Skeletal muscle tissue (tissue), 4 donors: ENCODE results near the gene BPIFB2. TPM values are rescaled to one million over a fixed set of nuclear protein-coding genes. Genes with fewer than 3 reads are reported as not detected.
"Not testable (repeated sequence)": the region's sequence is repeated elsewhere in the genome, so short reads cannot be mapped to it uniquely, and the experiment has no call there.

Experiments
- H3K27ac ChIP-seq: one replicate; pipeline ENCODE4 v1.7.0; 2013; ENCODE audit warnings: mild to moderate bottlenecking, low read depth, low read length, inconsistent platforms
- H3K27me3 ChIP-seq, 3 donors: one replicate each; pipeline ENCODE4 v1.7.0; 2013; ENCODE audit warnings: low read length in 3 of 3; ENCODE audit not compliant: control insufficient read depth in 3 of 3, insufficient read depth in 3 of 3
- H3K36me3 ChIP-seq, 3 donors: one replicate each; pipeline ENCODE4 v1.7.0; 2013; ENCODE audit warnings: low read length in 3 of 3; ENCODE audit not compliant: control insufficient read depth in 3 of 3, insufficient read depth in 3 of 3
- H3K4me1 ChIP-seq, 3 donors: one replicate each; pipeline ENCODE4 v1.7.0; 2013; ENCODE audit warnings: low read length in 3 of 3, mild to moderate bottlenecking in 3 of 3; ENCODE audit not compliant: control insufficient read depth in 3 of 3, insufficient read depth in 3 of 3
- H3K4me3 ChIP-seq, 3 donors: one replicate each; pipeline ENCODE4 v1.7.0; 2013; ENCODE audit warnings: low read length in 3 of 3
- H3K9ac ChIP-seq, 3 donors: one replicate each; pipeline ENCODE4 v1.7.0; 2013; ENCODE audit warnings: low read length in 3 of 3, mild to moderate bottlenecking in 3 of 3, moderate library complexity in 2 of 3, low read depth in 1 of 3
- H3K9me3 ChIP-seq, 3 donors: one replicate each; pipeline ENCODE4 v1.7.0; 2013; ENCODE audit warnings: low read length in 3 of 3; ENCODE audit not compliant: control insufficient read depth in 3 of 3
- total RNA-seq: library from RNA; depleted of rRNA; stranded (reverse); fragments of >200 nt; gene quantifications from one replicate; pipeline ENCODE4 v1.2.3, GENCODE V29; 2014
- donor health status: Osteomylitis.

The BPIFB2 gene
- total RNA-seq, 1 donor from 2014 or later, result not detected

DNA sequence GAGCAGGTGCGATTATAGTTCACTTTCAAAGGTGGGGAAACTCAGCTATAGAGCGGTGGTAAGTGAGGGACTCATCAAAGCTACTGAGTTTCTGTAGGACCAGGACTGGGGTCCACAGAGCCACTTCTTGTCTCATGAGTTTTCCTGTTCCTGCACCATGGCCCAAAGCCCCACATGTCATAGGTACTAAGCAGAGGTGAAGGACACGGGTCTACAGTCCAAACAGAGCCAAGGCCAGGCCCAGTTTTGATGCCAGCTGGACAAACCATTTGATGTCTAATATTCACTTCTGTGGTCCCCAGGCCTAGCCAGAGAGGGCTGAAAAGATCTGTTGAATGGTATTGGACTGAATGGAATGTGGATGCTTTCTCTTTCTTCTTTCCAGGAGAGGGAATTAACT lies 34.9 kb downstream of the BPIFB2 start:
- H3K4me3 ChIP-seq, result no peak overlapping the region

DNA sequence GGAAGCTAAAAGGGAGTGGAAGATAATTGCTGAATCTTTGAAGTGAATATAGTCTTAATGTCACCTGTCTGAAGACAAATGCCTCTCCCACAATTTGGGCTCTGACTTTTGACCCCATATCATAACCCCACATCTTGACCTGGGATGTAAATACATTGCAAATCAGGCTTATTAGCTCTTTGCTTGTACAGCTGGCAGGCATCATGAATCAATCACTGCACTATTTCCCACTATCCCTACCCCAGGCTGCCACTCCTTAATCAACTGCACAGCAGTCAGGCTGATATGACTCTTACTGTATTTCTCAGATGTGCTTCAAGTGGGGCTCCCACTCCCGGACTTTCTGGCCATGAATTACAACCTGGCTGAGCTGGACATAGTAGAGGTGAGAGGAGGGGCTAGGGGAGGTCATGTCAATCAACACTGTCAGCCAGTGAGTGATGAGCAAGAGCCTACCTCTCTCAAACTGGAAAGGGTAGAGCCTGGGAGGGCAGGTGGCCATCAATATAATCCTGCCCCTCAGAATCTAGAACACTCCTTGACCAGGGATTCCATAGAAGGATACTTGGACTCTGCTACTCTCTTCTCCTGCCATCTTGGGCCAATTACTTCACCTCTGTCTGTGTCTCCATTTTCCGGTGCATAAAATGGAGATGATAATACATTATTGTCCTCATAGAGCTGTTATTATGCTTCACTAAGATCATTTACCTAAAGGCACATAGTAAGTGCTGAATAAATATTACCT lies 35.7 kb downstream of the BPIFB2 start:
- Histone ChIP-seq H3K27me3 (peaks cover 0 to 14% (median 13%) of the 10 kb centered on the region in 3 donors), H3K4me1 (no peaks in the 10 kb centered on the region), H3K9me3 (peaks cover 0 to 7% (median 4%) of the 10 kb centered on the region in 3 donors), H3K9ac (no peak overlapping the region), H3K4me3 (no peak overlapping the region), H3K27ac (no peak overlapping the region), H3K36me3 (no peaks in the 10 kb centered on the region)

More for the DNA sequence above, 34.9 kb downstream of the BPIFB2 start:
- H3K9ac ChIP-seq, result no peak overlapping the region
- peaks cover 0 to 7% (median 4%) of the 10 kb centered on the region in 3 donors for H3K9me3 ChIP-seq
- no peak overlapping the region for H3K27ac ChIP-seq
- no peaks in the 10 kb centered on the region for H3K4me1 ChIP-seq
- H3K36me3 ChIP-seq, result no peaks in the 10 kb centered on the region
- H3K27me3 ChIP-seq, result peaks cover 0 to 14% (median 14%) of the 10 kb centered on the region in 3 donors

GRCh38 chr20:33043731-33044181 lies 36.3 kb downstream of the BPIFB2 start:
- Histone ChIP-seq H3K9me3 (peaks cover 0 to 7% (median 4%) of the 10 kb centered on the region in 3 donors), H3K4me1 (no peaks in the 10 kb centered on the region), H3K36me3 (no peaks in the 10 kb centered on the region)

GRCh38 chr20:33045129-33045721 lies 37.7 kb downstream of the BPIFB2 start:
- H3K9ac ChIP-seq, H3K4me1 ChIP-seq, H3K36me3 ChIP-seq: not testable (repeated sequence)

More at GRCh38 chr20:33043731-33044181, 36.3 kb downstream of the BPIFB2 start:
- Histone ChIP-seq H3K9ac (no peak overlapping the region), H3K27me3 (peaks cover 0 to 14% (median 8%) of the 10 kb centered on the region in 3 donors), H3K27ac (no peak overlapping the region), H3K4me3 (no peak overlapping the region)

DNA sequence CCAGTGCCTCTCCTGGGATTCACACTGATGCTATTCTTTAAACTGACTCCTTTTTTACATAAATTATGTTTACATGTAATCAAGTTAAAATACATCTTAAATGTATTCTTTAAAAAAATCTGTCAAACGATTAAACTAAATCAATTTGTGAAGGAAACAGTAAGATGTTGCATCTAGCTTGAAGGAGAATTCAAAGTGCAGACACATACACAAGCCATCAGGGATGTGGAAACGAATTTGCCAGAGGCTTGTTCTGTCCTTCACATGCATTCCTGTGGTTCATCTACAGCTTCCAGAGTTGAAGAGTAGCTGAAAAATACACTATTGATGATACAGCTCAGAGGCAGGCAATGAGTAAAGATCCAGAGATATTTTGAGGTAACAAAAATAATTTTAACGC lies 38.9 kb downstream of the BPIFB2 start:
- H3K27me3 ChIP-seq, result peaks cover 0 to 12% (median 6%) of the 10 kb centered on the region in 3 donors
- H3K36me3 ChIP-seq, result no peaks in the 10 kb centered on the region

More at GRCh38 chr20:33045129-33045721, 37.7 kb downstream of the BPIFB2 start:
- peaks cover 0 to 12% (median 7%) of the 10 kb centered on the region in 3 donors for H3K27me3 ChIP-seq
- not testable (repeated sequence) for H3K4me3 ChIP-seq, H3K9me3 ChIP-seq, H3K27ac ChIP-seq

GRCh38 chr20:33051333-33051732 lies 43.8 kb downstream of the BPIFB2 start:
- H3K9ac ChIP-seq, result no peak overlapping the region
- H3K4me3 ChIP-seq, result no peak overlapping the region
- peaks cover 0 to 12% (median 8%) of the 10 kb centered on the region in 3 donors for H3K27me3 ChIP-seq
- no peak overlapping the region for H3K27ac ChIP-seq
- H3K36me3 ChIP-seq, result no peaks in the 10 kb centered on the region
- H3K4me1 ChIP-seq, result no peaks in the 10 kb centered on the region
- peaks cover 0 to 2% (median 0%) of the 10 kb centered on the region in 3 donors for H3K9me3 ChIP-seq

More for the DNA sequence above, 38.9 kb downstream of the BPIFB2 start:
- H3K9ac ChIP-seq, result no peak overlapping the region
- H3K4me1 ChIP-seq, result no peaks in the 10 kb centered on the region
- H3K4me3 ChIP-seq, result no peak overlapping the region
- no peak overlapping the region for H3K27ac ChIP-seq
- H3K9me3 ChIP-seq, result peaks cover 0 to 7% (median 4%) of the 10 kb centered on the region in 3 donors

- H3K27ac ChIP-seq, result no peak within 1 kb of the TSS
- no peak within 1 kb of the TSS for H3K9ac ChIP-seq
- H3K27me3 ChIP-seq, result peaks cover 0 to 11% (median 8%) of the 10 kb centered on the region in 3 donors
- H3K9me3 ChIP-seq, result no peaks in the 10 kb centered on the region
- H3K36me3 ChIP-seq, result no peaks in the 10 kb centered on the region
- no peak within 1 kb of the TSS for H3K4me3 ChIP-seq
- no peaks in the 10 kb centered on the region for H3K4me1 ChIP-seq
Measured at GRCh38 chr20:33053291-33054106, 46.0 kb downstream of the BPIFB2 start, which contains the start of gene BPIFB3. Gene BPIFB3 (plus strand): TSS chr20:33053903. CDS start chr20:33055436, 1,533 bp downstream.

GRCh38 chr20:33054381-33054780 lies 46.9 kb downstream of the BPIFB2 start:
- Histone ChIP-seq H3K9me3 (no peaks in the 10 kb centered on the region), H3K4me3 (no peak overlapping the region), H3K36me3 (no peaks in the 10 kb centered on the region), H3K4me1 (no peaks in the 10 kb centered on the region), H3K27me3 (peaks cover 0 to 8% (median 8%) of the 10 kb centered on the region in 3 donors), H3K27ac (no peak overlapping the region), H3K9ac (no peak overlapping the region)

GRCh38 chr20:33054791-33055190 lies 47.3 kb downstream of the BPIFB2 start:
- H3K4me1 ChIP-seq, result no peaks in the 10 kb centered on the region
- H3K9me3 ChIP-seq, result no peaks in the 10 kb centered on the region
- no peak overlapping the region for H3K27ac ChIP-seq
- H3K9ac ChIP-seq, result no peak overlapping the region
- H3K27me3 ChIP-seq, result peaks cover 0 to 9% (median 8%) of the 10 kb centered on the region in 3 donors
- no peak overlapping the region for H3K4me3 ChIP-seq
- no peaks in the 10 kb centered on the region for H3K36me3 ChIP-seq
